Liver (tissue), 3 donors: Measurements from ENCODE around the gene SPOP.

Experiments used
- ATF3 ChIP-seq: IDR thresholded peaks from 2 replicates; pipeline ENCODE4 v1.6.1; 2016; ENCODE audit warnings: antibody characterized with exemption
- CTCF ChIP-seq: fragments of 150-350 bp; IDR thresholded peaks from 2 replicates; pipeline ENCODE4 v1.5.1; 2017; ENCODE audit warnings: improper control_type of control experiment, low read depth, low read length; ENCODE audit not compliant: missing input control
- MAX ChIP-seq: IDR thresholded peaks from 2 replicates; pipeline ENCODE4 v1.6.1; 2016; ENCODE audit warnings: antibody characterized with exemption
- NR2F2 ChIP-seq: IDR thresholded peaks from 2 replicates; pipeline ENCODE4 v1.6.1; 2016; ENCODE audit warnings: antibody characterized with exemption
- RAD21 ChIP-seq, 2 donors: IDR thresholded peaks; 2 replicates each; pipeline ENCODE4 v1.6.1; 2016; ENCODE audit warnings: antibody characterized with exemption in 2 of 2, mild to moderate bottlenecking in 2 of 2
- RXRA ChIP-seq, 2 donors: IDR thresholded peaks; 2 replicates each; pipeline ENCODE4 v1.6.1; 2017 to 2018; ENCODE audit warnings: antibody characterized with exemption in 2 of 2, mild to moderate bottlenecking in 1 of 2
- SP1 ChIP-seq: IDR thresholded peaks from 2 replicates; pipeline ENCODE4 v1.6.1; 2018; ENCODE audit warnings: antibody characterized with exemption, mild to moderate bottlenecking
- TAF1 ChIP-seq: conservative IDR thresholded peaks from 2 replicates; pipeline ENCODE4 v1.6.1; 2016; ENCODE audit warnings: antibody characterized with exemption, mild to moderate bottlenecking
- donor health status: healthy.
- donor health status: healthy.

- no peak for TF ChIP-seq CTCF
- no peak for TF ChIP-seq ATF3
- no peak for TF ChIP-seq NR2F2
- TF ChIP-seq TAF1, result no peak
- no peak for TF ChIP-seq RXRA (IDR thresholded peaks at IDR 0.05)
- TF ChIP-seq RAD21 (IDR thresholded peaks at IDR 0.05), result no peak
- no peak for TF ChIP-seq MAX
- no peak for TF ChIP-seq SP1
Observed at GRCh38 chr17:49691677-49692191, 13.8 kb upstream of the SPOP start.
